Prostate gland (tissue), 2 donors: Measurements from ENCODE around the gene DDO. TPM values are rescaled to one million over a fixed set of nuclear protein-coding genes. Genes with fewer than 3 reads are reported as not detected.
"Not testable (repeated sequence)": the region's sequence is repeated elsewhere in the genome, so short reads cannot be mapped to it uniquely, and the experiment has no call there.

ENCODE experiments used
- DNase-seq: peaks from one replicate; pipeline ENCODE4 v3.0.0-alpha.2; 2019; ENCODE audit warnings: low spot score
- H3K27ac ChIP-seq, 2 donors: fragments of 200-600 bp; sonication (generic); 2 replicates each; pipeline ENCODE4 v1.5.1; 2017 to 2019
- H3K27me3 ChIP-seq: fragments of 200-600 bp; sonication (generic); replicated peaks from 2 replicates; pipeline ENCODE4 v1.5.1; 2019; ENCODE audit not compliant: insufficient read depth
- H3K36me3 ChIP-seq, 2 donors: fragments of 200-600 bp; sonication (generic); 1 replicate in 1 of 2; 2 replicates in 1 of 2; pipeline versions ENCODE4 v1.5.1 to v1.8.1; 2017 to 2019
- H3K4me1 ChIP-seq: fragments of 200-600 bp; sonication (generic); replicated peaks from 2 replicates; pipeline ENCODE4 v1.5.1; 2019
- H3K4me3 ChIP-seq, 2 donors: fragments of 200-600 bp; sonication (generic); 2 replicates each; pipeline ENCODE4 v1.5.1; 2017 to 2019
- H3K9me3 ChIP-seq: fragments of 200-600 bp; sonication (generic); 2 replicates; pipeline ENCODE4 v1.5.1; 2017
- POLR2A ChIP-seq: fragments of 450-650 bp; IDR thresholded peaks from one replicate; pipeline ENCODE4 v1.6.1; 2016; ENCODE audit warnings: antibody characterized with exemption, mild to moderate bottlenecking
- POLR2AphosphoS5 ChIP-seq: sonication (generic); formaldehyde crosslinking; IDR thresholded peaks from one replicate; pipeline ENCODE4 v1.6.1; 2017; ENCODE audit warnings: antibody characterized with exemption
- WGBS: methylation state at CpG from one replicate; pipeline ENCODE4 v1.1.5; 2018; 5-methylcytosine and 5-hydroxymethylcytosine counted together
- intact Hi-C: fragments of 100-400 bp; cut with DNase I; formaldehyde crosslinking; loops from one replicate; pipeline ENCODE4 v1.14.2; 2022
- total RNA-seq, 2 donors: library from RNA; depleted of rRNA; stranded (reverse); fragments of >200 nt; gene quantifications; one replicate each; pipeline ENCODE4 v1.1.0, GENCODE V29; 2016
- TF ChIP-seq, protein P1 (sequence below), 4 experiments: fragments of 200-600 bp in 2 of 4; fragments of 450-650 bp in 2 of 4; sonication (generic) in 2 of 4; IDR thresholded peaks; 1 replicate in 3 of 4; 2 replicates in 1 of 4; pipeline ENCODE4 v1.5.1; 2016 to 2019; ENCODE audit warnings: antibody characterized with exemption in 4 of 4, mild to moderate bottlenecking in 2 of 4, moderate library complexity in 2 of 4

The DDO gene
- total RNA-seq, 2 donors from 2014 or later = 0.41 to 2.1 TPM

DNA sequence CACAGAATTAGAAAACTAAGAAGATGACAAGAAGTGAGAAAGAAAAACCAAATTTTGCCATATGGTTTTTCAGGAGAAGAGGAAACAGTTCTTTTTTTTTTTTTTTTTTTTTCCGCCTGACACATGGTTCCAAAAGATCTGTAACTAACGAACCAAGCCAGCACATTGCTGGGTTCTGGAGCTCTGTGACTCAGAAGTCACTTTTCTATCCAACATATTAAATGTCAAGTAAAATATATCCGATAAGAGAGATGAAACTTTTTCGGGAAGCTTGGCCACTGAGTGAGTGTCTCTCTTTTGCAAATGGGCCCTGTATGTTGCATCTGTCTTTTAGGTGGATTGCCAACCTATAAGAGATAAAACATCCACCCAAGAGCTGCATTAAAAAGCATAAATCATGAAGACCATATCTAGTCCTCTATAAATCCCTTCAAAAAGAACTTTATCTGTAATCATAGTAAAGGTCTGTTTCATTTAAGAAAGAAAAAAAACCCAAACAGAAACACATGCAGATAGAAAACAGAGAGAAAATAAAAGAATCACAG is 61.8 kb downstream of the DDO start:
- Histone ChIP-seq H3K4me3 (no peak overlapping the region), H3K27me3 (no peaks in the 10 kb centered on the region), H3K4me1 (no peaks in the 10 kb centered on the region), H3K9me3 (no peaks in the 10 kb centered on the region), H3K27ac (no peak overlapping the region), H3K36me3 (no peaks in the 10 kb centered on the region)
- intact Hi-C loops = no loop called here
- WGBS = 49% methylated on average over 4 of the region's 4 CpGs
- TF ChIP-seq POLR2A = no peak
- TF ChIP-seq, protein P1, sequence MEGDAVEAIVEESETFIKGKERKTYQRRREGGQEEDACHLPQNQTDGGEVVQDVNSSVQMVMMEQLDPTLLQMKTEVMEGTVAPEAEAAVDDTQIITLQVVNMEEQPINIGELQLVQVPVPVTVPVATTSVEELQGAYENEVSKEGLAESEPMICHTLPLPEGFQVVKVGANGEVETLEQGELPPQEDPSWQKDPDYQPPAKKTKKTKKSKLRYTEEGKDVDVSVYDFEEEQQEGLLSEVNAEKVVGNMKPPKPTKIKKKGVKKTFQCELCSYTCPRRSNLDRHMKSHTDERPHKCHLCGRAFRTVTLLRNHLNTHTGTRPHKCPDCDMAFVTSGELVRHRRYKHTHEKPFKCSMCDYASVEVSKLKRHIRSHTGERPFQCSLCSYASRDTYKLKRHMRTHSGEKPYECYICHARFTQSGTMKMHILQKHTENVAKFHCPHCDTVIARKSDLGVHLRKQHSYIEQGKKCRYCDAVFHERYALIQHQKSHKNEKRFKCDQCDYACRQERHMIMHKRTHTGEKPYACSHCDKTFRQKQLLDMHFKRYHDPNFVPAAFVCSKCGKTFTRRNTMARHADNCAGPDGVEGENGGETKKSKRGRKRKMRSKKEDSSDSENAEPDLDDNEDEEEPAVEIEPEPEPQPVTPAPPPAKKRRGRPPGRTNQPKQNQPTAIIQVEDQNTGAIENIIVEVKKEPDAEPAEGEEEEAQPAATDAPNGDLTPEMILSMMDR (IDR thresholded peaks at IDR 0.05) = no peak
- no peak for TF ChIP-seq POLR2AphosphoS5
- no peak for DNase-seq

DNA sequence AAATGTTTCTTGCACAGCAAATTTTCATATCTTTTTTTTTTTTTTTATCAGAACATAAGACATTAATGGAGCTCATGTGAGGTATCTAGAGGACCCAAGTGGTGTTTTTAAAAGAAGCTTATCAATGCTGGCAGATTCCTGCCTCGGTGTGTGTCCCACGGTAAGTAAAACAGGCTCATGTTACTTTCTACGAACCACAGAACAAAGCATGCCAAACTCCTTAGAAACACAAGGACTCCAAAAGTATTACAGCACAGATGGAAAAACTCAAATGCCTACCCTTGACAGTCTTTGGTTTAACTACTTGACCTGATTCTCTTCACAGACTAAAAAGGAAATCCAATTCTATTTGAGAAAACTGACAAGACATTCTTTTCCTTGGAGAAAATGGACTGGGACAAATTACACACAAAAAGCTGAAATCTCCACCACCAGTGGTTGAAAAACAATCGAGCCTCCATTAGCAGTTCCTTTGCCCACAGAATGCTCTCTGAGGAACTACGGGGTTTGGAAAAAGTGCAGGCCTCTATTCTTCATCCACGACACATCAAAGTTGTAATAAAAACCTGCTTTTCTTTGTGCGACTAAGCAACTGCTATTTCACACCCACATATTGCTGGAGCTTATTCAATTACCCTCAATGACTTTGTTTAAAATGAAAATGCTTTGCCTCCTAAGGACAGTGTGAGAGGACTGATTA is 62.7 kb downstream of the DDO start:
- H3K27me3 ChIP-seq = no peaks in the 10 kb centered on the region
- no peaks in the 10 kb centered on the region for H3K4me1 ChIP-seq
- intact Hi-C loops = no loop called here
- no peaks in the 10 kb centered on the region for H3K36me3 ChIP-seq
- 25% methylated on average over 7 of the region's 7 CpGs for WGBS
- no peak overlapping the region for H3K27ac ChIP-seq
- H3K9me3 ChIP-seq = no peaks in the 10 kb centered on the region
- DNase-seq = no peak
- no peak overlapping the region for H3K4me3 ChIP-seq
- TF ChIP-seq, protein P1 (IDR thresholded peaks at IDR 0.05) = no peak
- no peak for TF ChIP-seq POLR2AphosphoS5
- TF ChIP-seq POLR2A = no peak

DNA sequence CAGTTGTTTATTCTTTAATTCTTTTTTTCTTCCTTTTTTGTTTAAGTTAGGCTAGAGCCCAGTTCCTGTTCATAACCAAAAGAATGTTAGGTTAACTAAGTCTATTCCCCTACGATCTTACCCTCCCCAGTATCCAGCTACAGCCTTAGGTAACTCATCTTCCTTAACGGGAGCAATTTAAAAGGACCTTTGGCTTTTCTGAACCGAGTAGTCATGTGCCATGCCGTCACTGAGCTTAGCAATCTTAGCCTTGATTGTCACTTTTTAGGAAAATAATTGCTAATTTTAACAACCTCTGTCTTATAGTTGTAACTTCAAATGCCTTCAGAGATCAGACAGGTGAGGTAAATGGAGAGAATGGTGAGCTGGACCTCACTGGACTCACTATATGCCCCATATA is 63.4 kb downstream of the DDO start:
- H3K27me3 ChIP-seq = no peaks in the 10 kb centered on the region
- TF ChIP-seq, protein P1 (IDR thresholded peaks at IDR 0.05) = no peak
- TF ChIP-seq POLR2AphosphoS5 (no peak), POLR2A (no peak)
- 77% methylated on average over 4 of the region's 4 CpGs for WGBS
- DNase-seq = no peak
- intact Hi-C loops = no loop called here
- no peak overlapping the region for H3K4me3 ChIP-seq
- H3K9me3 ChIP-seq = no peaks in the 10 kb centered on the region
- no peaks in the 10 kb centered on the region for H3K4me1 ChIP-seq
- H3K36me3 ChIP-seq = no peaks in the 10 kb centered on the region
- no peak overlapping the region for H3K27ac ChIP-seq

DNA sequence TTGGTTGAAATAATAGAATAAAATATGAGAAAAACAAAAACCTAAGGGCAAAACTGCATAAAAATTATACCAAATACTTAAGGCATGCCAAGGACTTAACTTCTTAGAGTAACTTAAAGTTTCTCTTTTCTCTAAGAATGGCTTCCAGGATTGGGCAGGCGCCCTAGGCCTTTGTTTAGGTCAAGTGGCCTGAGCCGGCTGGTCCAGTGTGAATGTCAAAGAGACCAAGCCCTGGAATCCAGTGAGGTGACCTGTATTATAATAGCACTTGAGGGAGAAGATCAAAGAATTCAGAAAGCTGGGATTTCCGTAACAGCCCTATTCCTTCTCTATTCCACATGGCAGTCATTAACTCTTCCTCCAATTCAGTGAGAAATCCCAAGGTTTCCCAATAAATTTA is 63.8 kb downstream of the DDO start:
- Histone ChIP-seq H3K36me3 (no peaks in the 10 kb centered on the region), H3K27ac (no peak overlapping the region), H3K4me1 (no peaks in the 10 kb centered on the region), H3K27me3 (no peaks in the 10 kb centered on the region), H3K4me3 (no peak overlapping the region), H3K9me3 (no peaks in the 10 kb centered on the region)
- TF ChIP-seq POLR2AphosphoS5 (no peak), POLR2A (no peak)
- TF ChIP-seq, protein P1 (IDR thresholded peaks at IDR 0.05) = no peak
- intact Hi-C loops = no loop called here
- WGBS = 88% methylated on average over 3 of the region's 3 CpGs
- no peak for DNase-seq

DNA sequence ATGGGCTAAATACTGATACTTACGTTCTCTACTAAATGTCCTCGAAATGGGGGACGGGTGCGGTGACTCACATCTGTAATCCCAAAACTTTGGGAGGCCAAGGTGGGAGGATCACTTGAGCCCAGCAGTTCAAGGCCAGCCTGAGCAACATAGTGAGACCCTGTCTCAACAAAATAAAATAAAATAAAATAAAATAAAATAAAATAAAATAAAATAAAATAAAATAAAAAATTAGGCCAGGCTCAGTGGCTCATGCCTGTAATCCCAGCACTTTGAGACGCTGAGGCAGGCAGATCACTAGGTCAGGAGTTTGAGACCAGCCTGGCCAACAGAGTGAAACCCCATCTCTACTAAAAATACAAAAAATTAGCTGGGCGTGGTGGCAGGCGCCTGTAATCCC is 64.8 kb downstream of the DDO start:
- H3K36me3 ChIP-seq, DNase-seq, H3K4me1 ChIP-seq, H3K9me3 ChIP-seq, H3K27me3 ChIP-seq, H3K27ac ChIP-seq, intact Hi-C loops, H3K4me3 ChIP-seq: not testable (repeated sequence)
- 96% methylated on average over 7 of the region's 7 CpGs for WGBS
